HEK293T (cell line): ENCODE measurements around the gene CANT1.

ENCODE experiments used
- ARNT ChIP-seq: fragments of 450-650 bp; IDR thresholded peaks from 2 replicates; pipeline ENCODE4 v1.6.1; 2017; ENCODE audit warnings: mild to moderate bottlenecking
- BHLHE40 ChIP-seq: fragments of 450-650 bp; IDR thresholded peaks from 2 replicates; pipeline ENCODE4 v1.6.1; 2016; ENCODE audit warnings: mild to moderate bottlenecking, moderate library complexity, borderline replicate concordance
- CTBP1 ChIP-seq: fragments of 450-650 bp; IDR thresholded peaks from 2 replicates; pipeline ENCODE4 v1.6.1; 2016; ENCODE audit warnings: borderline replicate concordance
- ELF4 ChIP-seq: fragments of 450-650 bp; IDR thresholded peaks from 2 replicates; pipeline ENCODE4 v1.6.1; 2017; ENCODE audit warnings: antibody characterized with exemption
- FOXA1 ChIP-seq: fragments of 450-650 bp; IDR thresholded peaks from 2 replicates; pipeline ENCODE4 v1.6.1; 2016; ENCODE audit warnings: mild to moderate bottlenecking
- FOXK2 ChIP-seq: fragments of 450-650 bp; IDR thresholded peaks from 2 replicates; pipeline ENCODE4 v1.6.1; 2016; ENCODE audit warnings: mild to moderate bottlenecking
- FOXM1 ChIP-seq: fragments of 450-650 bp; IDR thresholded peaks from 2 replicates; pipeline ENCODE4 v1.6.1; 2017; ENCODE audit warnings: mild to moderate bottlenecking, borderline replicate concordance

DNA sequence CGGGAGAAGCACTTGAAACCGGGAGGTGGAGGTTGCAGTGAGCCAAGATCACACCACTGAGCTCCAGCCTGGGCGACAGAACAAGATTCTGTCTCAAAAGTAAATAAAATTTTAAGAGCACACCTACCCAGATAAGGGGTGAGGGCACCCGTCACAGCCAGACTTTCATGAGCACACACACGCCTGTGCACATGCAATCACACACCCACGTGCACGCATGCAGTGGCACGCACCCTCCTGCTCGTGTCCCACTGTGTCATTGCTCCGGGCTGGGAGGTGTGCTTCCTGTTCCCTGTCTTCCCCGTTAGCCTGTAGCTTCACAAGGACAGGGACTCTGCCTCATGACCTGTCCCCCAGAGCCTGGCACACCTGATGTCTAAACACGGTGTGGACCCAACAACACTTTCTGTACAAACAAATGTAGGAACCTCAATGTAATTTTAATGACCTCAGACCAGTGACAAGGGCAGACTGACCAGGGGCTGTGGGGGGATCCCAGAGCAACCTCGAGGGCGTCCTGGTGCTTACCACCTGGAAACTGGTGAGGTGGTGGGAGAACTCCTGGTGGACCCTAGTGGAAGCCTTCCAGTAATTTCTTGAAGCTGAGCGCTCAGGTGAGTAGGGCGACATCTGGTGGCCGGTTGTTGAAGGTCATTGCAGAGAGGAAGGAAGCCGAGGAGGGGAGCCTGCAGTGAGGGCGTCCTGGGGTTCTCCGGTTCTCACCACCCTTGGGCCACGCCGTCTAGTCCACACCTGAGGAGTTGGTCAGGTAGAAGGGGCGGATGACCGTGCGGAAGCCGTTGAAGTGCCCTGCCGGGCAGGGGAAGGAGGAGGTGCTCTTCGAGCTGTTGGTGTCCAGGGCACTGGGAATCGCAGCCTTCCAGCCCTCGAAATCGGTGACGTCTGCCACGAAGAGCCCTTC is 38.5 kb downstream of the CANT1 start:
- TF ChIP-seq BHLHE40: no peak
- TF ChIP-seq ELF4: no peak
- TF ChIP-seq FOXA1: no peak
- no peak for TF ChIP-seq FOXK2
- no peak for TF ChIP-seq CTBP1
- no peak for TF ChIP-seq ARNT
- TF ChIP-seq FOXM1: no peak
